IPS-18a (cell line): ENCODE measurements around the gene SLC8A1.

Experiments
- H3K27ac ChIP-seq: one replicate; pipeline ENCODE4 v1.5.1; 2013; ENCODE audit warnings: low read length
- H3K27me3 ChIP-seq: one replicate; pipeline ENCODE4 v1.6.1; 2013; ENCODE audit warnings: mild to moderate bottlenecking, low read length; ENCODE audit not compliant: control insufficient read depth, insufficient read depth
- H3K36me3 ChIP-seq: one replicate; pipeline ENCODE4 v1.6.1; 2013; ENCODE audit warnings: low read depth, low read length; ENCODE audit not compliant: control insufficient read depth
- H3K4me1 ChIP-seq: one replicate; pipeline ENCODE4 v1.6.1; 2013; ENCODE audit warnings: low read depth, low read length; ENCODE audit not compliant: control insufficient read depth
- H3K4me3 ChIP-seq: one replicate; pipeline ENCODE4 v1.5.1; 2013; ENCODE audit warnings: low read length
- H3K9ac ChIP-seq: one replicate; pipeline ENCODE4 v1.6.1; 2013; ENCODE audit warnings: mild to moderate bottlenecking, low read length, moderate library complexity
- H3K9me3 ChIP-seq: one replicate; pipeline ENCODE4 v1.6.1; 2013; ENCODE audit warnings: low read depth, low read length; ENCODE audit not compliant: control insufficient read depth

The SLC8A1 gene

DNA sequence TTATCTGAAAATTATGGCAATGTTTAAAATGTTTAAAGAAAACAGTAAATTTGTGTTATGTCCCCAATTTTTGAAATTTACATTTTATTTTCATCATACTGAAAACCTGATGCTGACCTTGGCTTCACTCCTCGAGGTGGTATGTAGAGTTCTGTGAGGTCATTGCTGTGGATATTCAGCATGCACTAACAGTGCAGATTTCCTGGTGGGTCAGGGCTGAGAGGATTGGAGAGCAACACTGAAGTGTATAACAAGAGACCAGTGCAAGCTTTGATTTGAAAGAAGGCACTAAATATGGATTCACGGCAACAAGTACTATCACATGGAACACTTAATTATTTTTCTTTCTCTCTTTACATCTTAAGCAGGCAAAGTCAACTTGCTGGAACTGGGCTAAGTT, 134.1 kb downstream of the SLC8A1 start:
- Histone ChIP-seq H3K9ac (no peak overlapping the region), H3K27ac (no peak overlapping the region), H3K4me3 (no peak overlapping the region), H3K36me3 (no peaks in the 10 kb centered on the region), H3K9me3 (peaks cover 6% of the 10 kb centered on the region), H3K27me3 (no peaks in the 10 kb centered on the region), H3K4me1 (peaks cover 6% of the 10 kb centered on the region)

DNA sequence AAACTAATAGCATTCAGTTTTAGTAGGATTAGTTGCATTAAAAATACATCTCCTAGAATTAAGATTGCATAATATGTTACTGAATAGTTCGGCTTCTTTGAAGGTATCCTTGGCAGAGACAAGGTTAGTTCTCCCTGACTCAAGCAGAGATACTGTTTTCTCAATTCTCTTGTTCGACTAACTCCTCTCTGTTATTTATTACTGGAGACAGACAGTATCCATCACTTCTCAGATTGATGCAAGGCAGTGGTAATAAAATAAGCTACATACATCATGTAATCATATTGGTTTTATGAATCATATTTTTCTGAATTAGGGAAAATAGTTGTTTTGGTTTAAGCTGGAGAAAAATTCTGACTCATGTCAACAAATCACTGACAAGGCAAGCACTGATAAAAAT, 134.8 kb downstream of the SLC8A1 start:
- no peak overlapping the region for H3K27ac ChIP-seq

DNA sequence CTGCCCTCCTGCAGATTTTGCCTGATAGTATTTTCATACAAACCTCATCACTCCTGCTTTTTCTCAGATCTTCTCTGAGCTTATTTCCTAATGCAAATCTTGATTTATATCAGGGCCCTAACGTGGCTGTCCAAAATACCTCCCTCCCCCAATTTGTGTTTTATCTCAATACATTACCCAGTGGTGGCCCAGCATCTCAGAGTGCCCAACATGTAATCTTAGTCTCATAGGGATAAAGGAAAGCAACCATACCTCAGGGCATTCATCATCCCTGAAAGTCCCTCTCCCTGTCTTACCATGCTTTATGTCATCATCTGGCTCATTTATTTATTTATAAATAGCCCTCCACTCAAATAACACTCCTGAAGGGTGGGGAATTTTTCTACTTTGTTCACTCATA, 135.3 kb downstream of the SLC8A1 start:
- Histone ChIP-seq H3K9me3 (peaks cover 6% of the 10 kb centered on the region), H3K27me3 (no peaks in the 10 kb centered on the region), H3K27ac (no peak overlapping the region), H3K9ac (no peak overlapping the region), H3K4me3 (no peak overlapping the region), H3K36me3 (no peaks in the 10 kb centered on the region), H3K4me1 (peaks cover 6% of the 10 kb centered on the region)

More for the DNA sequence above, 134.8 kb downstream of the SLC8A1 start:
- Histone ChIP-seq H3K36me3 (no peaks in the 10 kb centered on the region), H3K4me1 (peaks cover 6% of the 10 kb centered on the region), H3K27me3 (no peaks in the 10 kb centered on the region), H3K9ac (no peak overlapping the region), H3K9me3 (peaks cover 6% of the 10 kb centered on the region), H3K4me3 (no peak overlapping the region)

DNA sequence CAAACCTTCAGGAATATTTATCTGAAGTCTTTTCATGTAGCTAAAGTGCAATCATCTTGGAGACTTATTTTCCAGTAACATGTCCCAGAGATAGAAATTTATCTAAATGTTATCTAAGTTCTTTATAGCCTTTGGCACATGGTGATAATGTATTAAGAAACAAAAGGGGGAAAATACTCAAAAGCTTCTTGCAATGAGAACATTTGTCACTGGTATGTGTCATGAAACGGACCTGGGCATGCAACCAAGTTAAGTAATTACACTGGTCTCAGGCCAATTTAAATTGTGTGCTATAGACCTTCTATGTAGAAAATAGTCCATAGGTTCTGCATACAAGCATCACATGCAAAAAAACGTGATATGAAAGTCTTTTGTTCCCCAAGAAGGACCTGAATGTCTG, 136.2 kb downstream of the SLC8A1 start:
- H3K4me1 ChIP-seq, result peaks cover 6% of the 10 kb centered on the region
- H3K9me3 ChIP-seq, result peaks cover 6% of the 10 kb centered on the region
- no peak overlapping the region for H3K4me3 ChIP-seq
- no peaks in the 10 kb centered on the region for H3K27me3 ChIP-seq
- H3K27ac ChIP-seq, result no peak overlapping the region
- no peaks in the 10 kb centered on the region for H3K36me3 ChIP-seq
- no peak overlapping the region for H3K9ac ChIP-seq

DNA sequence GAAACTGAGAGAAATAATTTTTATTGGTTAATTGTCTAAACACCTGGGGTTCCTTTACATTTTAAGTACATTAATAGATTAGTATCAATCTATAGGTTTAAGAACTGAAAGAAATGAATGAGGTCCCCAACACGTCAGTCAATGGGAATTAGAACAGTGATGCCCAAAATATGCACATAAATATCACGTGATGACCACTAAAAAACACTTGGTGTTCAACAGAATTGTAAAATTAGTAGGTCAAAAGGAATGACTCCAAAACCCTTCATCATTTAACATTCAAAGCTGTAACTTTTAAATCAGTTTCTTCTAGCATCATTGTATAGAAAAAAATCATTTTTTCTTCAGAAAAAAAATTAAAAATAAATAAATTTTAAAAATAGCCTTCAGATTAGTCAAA, 140.9 kb downstream of the SLC8A1 start:
- Histone ChIP-seq H3K27me3 (no peaks in the 10 kb centered on the region), H3K27ac (no peak overlapping the region), H3K9me3 (peaks cover 6% of the 10 kb centered on the region), H3K9ac (no peak overlapping the region), H3K4me3 (no peak overlapping the region), H3K36me3 (no peaks in the 10 kb centered on the region), H3K4me1 (no peaks in the 10 kb centered on the region)

DNA sequence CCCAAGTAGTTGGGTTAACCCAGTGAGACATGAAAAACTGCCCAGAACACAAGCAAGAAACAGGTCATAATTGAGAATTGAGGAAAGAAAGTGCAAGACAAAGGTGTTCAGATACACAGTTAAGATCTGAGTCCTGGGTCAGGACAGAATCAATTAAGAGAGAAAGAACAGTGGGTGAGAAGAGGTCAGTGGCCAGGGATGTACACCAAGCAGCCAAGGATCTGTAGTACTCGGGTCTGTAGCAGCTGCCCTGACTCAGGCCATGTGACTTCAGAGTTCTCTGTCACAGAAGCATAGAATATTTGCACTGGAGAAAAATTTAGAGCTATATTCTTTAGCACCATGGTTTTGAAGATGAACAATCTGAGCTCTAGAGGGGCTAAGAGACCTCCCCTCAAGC, 141.6 kb downstream of the SLC8A1 start:
- Histone ChIP-seq H3K27ac (no peak overlapping the region), H3K36me3 (no peaks in the 10 kb centered on the region), H3K4me3 (no peak overlapping the region), H3K9me3 (peaks cover 6% of the 10 kb centered on the region), H3K4me1 (no peaks in the 10 kb centered on the region), H3K9ac (no peak overlapping the region), H3K27me3 (no peaks in the 10 kb centered on the region)

DNA sequence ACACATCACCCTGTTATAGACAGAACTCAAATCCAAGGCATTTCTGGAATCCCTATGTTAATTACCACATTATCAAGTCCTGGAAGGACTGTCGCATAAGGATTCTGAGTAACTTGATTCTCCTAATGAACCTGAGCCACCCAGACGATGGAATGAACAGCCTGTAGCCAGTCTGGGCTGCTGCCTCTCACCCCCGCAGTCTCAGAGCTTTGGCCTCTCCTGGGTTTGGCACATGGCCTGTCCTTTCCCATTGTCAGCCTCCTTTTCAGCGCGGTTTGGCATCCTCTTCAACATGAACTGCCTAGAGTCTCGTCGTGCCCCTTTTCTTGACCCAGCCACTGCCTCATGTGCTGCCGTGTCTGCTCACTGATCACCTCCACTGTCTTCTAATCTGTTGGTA, 147.6 kb downstream of the SLC8A1 start:
- no peak overlapping the region for H3K9ac ChIP-seq
- no peaks in the 10 kb centered on the region for H3K9me3 ChIP-seq
- no peaks in the 10 kb centered on the region for H3K27me3 ChIP-seq

DNA sequence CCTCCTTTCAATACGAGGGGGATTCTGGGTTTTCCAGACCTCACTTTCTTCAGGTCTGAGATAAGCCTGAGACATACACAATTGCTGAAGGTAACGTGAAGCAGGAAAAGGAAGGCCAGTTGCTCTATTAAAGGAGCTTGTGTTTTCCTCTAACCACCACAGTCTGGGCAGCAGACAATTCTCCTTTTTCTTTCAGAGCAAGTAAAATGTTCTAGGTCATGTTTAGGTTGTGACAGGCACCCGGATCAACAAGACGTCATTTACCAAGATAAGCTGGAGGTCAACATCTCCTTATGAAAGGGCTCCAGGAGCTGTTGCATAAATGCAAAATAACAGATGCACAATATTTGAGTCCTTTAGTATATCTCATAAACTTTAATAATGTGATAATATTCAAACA, 148.1 kb downstream of the SLC8A1 start:
- Histone ChIP-seq H3K4me3 (no peak overlapping the region), H3K27ac (no peak overlapping the region), H3K9me3 (no peaks in the 10 kb centered on the region), H3K9ac (no peak overlapping the region), H3K27me3 (no peaks in the 10 kb centered on the region), H3K36me3 (no peaks in the 10 kb centered on the region), H3K4me1 (no peaks in the 10 kb centered on the region)

More for the DNA sequence above, 147.6 kb downstream of the SLC8A1 start:
- no peaks in the 10 kb centered on the region for H3K4me1 ChIP-seq
- H3K36me3 ChIP-seq, result no peaks in the 10 kb centered on the region
- no peak overlapping the region for H3K27ac ChIP-seq
- no peak overlapping the region for H3K4me3 ChIP-seq

DNA sequence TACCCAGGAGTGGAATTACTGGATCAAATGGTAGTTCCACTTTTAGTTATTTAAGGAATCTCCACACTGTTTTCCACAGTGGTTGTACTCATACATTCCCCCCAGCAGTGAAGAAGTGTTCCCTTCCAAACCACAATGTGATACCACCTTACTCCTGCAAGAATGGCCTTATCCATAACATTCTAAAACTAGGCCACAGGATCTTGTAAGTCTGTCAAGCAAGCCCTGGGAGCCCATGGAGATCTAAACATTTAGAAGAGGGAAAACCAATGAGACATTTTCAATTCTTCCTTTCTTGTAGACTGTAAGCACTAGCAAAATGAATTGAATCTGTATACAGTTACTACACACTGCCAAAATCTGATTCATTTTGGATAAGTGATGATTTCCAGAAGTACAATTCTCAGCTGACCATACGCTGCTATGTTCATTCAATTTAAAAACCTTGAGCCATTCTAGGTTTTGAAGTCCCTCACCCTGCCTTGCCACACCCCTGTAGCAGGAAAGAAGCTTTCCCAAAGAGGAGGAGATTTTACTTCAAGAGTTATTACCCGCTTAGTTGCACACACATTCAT, 149.1 kb downstream of the SLC8A1 start:
- no peak overlapping the region for H3K9ac ChIP-seq
- no peak overlapping the region for H3K27ac ChIP-seq

DNA sequence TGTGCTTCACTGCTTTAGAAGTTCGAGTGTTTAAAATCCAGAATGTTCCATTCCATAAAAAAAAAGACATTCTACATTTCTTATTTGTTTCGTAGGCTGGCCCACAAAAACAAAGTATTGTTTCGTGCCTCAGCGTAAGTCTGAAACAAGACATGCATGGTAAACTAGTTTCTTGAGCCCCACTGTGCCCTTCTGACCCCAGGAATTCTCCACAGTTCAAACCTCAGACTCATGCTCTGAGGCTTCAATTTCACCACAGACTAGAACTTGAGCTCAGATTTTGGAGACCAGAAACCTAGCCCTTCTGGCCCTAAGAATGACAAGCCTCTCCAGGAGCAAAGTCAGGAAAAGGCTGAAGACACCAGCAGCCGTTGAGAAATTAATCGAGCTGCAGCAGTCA, 151.5 kb downstream of the SLC8A1 start:
- no peak overlapping the region for H3K9ac ChIP-seq
- H3K4me3 ChIP-seq, result no peak overlapping the region
- H3K27ac ChIP-seq, result no peak overlapping the region
- no peaks in the 10 kb centered on the region for H3K4me1 ChIP-seq
- H3K36me3 ChIP-seq, result no peaks in the 10 kb centered on the region
- no peaks in the 10 kb centered on the region for H3K27me3 ChIP-seq
- no peaks in the 10 kb centered on the region for H3K9me3 ChIP-seq

More for the DNA sequence above, 149.1 kb downstream of the SLC8A1 start:
- Histone ChIP-seq H3K4me1 (no peaks in the 10 kb centered on the region), H3K9me3 (no peaks in the 10 kb centered on the region), H3K36me3 (no peaks in the 10 kb centered on the region), H3K4me3 (no peak overlapping the region), H3K27me3 (no peaks in the 10 kb centered on the region)

DNA sequence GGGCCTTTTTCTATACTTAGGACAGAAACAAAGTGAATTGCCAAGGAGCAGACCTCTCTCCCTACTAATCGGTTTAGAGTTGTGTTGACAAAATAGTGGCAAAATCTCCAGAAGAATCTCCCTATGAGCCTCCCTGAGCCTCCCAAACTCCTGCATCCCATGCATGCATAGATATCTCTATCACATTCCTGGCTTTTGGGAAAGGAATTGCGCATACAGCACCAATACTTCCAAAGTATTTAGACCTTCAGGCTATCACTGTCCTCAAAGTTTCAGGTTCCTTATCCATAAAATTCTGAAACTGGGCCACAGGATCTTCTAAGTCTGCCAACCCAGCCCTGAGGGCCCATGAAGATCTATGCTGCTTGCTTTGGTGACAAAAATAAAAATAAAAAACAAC, 152.1 kb downstream of the SLC8A1 start:
- Histone ChIP-seq H3K27ac (no peak overlapping the region), H3K36me3 (no peaks in the 10 kb centered on the region), H3K9me3 (no peaks in the 10 kb centered on the region), H3K9ac (no peak overlapping the region), H3K4me3 (no peak overlapping the region), H3K27me3 (no peaks in the 10 kb centered on the region), H3K4me1 (no peaks in the 10 kb centered on the region)

DNA sequence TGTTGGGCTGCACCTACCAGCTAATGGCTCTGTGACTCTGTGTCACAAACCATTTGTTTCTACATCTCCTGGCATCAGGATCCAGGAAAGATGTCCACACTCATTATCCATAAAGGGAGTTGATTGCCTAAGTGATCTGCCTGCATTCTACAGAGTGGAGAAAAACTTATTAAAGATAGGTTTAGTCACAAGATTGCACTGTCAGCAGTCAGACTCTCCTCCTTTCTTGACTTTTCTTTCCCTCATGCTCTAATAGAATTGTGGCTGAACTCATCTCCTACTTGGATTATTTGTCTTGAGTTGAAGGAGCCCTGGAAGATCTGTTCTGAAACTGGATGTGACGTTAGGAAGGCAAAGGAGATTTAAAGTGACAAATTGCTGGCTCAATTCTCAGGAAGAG, 152.7 kb downstream of the SLC8A1 start:
- Histone ChIP-seq H3K27me3 (no peaks in the 10 kb centered on the region), H3K4me1 (no peaks in the 10 kb centered on the region), H3K4me3 (no peak overlapping the region), H3K9me3 (no peaks in the 10 kb centered on the region), H3K36me3 (no peaks in the 10 kb centered on the region), H3K9ac (no peak overlapping the region), H3K27ac (no peak overlapping the region)
